SK-N-MC (cell line): ENCODE results near the gene PPP1R3C.

Experiments
- DNase-seq: peaks from one replicate; pipeline ENCODE4 v3.0.0-alpha.2; 2011; ENCODE audit warnings: low read depth, low spot score
- H3K27ac ChIP-seq: fragments of 200-600 bp; sonication (generic); 2 replicates; pipeline ENCODE4 v1.5.1; 2016; ENCODE audit warnings: mixed run types
- H3K36me3 ChIP-seq: fragments of 200-600 bp; sonication (generic); 2 replicates; pipeline ENCODE4 v1.6.1; 2017; ENCODE audit warnings: antibody characterized with exemption, low read length, mixed read lengths; ENCODE audit not compliant: insufficient read depth
- H3K4me3 ChIP-seq: fragments of 200-600 bp; sonication (generic); 2 replicates; pipeline ENCODE4 v1.5.1; 2016
- H3K9ac ChIP-seq: fragments of 200-600 bp; sonication (generic); 2 replicates; pipeline ENCODE4 v1.8.0; 2017; ENCODE audit warnings: mixed run types, mixed read lengths; ENCODE audit not compliant: insufficient read length
- H3K9me3 ChIP-seq: fragments of 200-600 bp; sonication (generic); 2 replicates; pipeline ENCODE4 v1.6.1; 2017; ENCODE audit warnings: low read depth, mild to moderate bottlenecking, antibody characterized with exemption, low read length, moderate library complexity, mixed read lengths
- EZH2 ChIP-seq: fragments of 200-600 bp; sonication (generic); IDR thresholded peaks from one replicate; pipeline ENCODE4 v1.6.1; 2017; ENCODE audit warnings: antibody characterized with exemption
- FOXP2 ChIP-seq: optimal IDR thresholded peaks from 2 replicates; pipeline ENCODE3; 2011; ENCODE audit warnings: mild to moderate bottlenecking, moderate library complexity; ENCODE audit not compliant: insufficient read depth; ENCODE audit errors: extremely low read length, control extremely low read depth
- POLR2AphosphoS5 ChIP-seq: IDR thresholded peaks from 2 replicates; pipeline ENCODE4 v1.6.1; 2012; ENCODE audit warnings: mild to moderate bottlenecking, low read depth, low read length, borderline replicate concordance

Gene PPP1R3C

GRCh38 chr10:91664426-91664825 lies 31.6 kb upstream of the PPP1R3C start:
- Histone ChIP-seq H3K36me3 (no peaks in the 10 kb centered on the region), H3K9ac (no peak overlapping the region), H3K9me3 (no peaks in the 10 kb centered on the region), H3K27ac (no peak overlapping the region), H3K4me3 (no peak overlapping the region)
- no peak for DNase-seq
- TF ChIP-seq FOXP2, result no peak
- no peak for TF ChIP-seq POLR2AphosphoS5
- no peak for TF ChIP-seq EZH2

GRCh38 chr10:91662993-91663392 lies 30.1 kb upstream of the PPP1R3C start:
- Histone ChIP-seq H3K9ac (no peak overlapping the region), H3K27ac (no peak overlapping the region), H3K4me3 (no peak overlapping the region), H3K36me3 (no peaks in the 10 kb centered on the region), H3K9me3 (no peaks in the 10 kb centered on the region)
- TF ChIP-seq POLR2AphosphoS5 (no peak), FOXP2 (no peak), EZH2 (no peak)
- DNase-seq, result no peak

DNA sequence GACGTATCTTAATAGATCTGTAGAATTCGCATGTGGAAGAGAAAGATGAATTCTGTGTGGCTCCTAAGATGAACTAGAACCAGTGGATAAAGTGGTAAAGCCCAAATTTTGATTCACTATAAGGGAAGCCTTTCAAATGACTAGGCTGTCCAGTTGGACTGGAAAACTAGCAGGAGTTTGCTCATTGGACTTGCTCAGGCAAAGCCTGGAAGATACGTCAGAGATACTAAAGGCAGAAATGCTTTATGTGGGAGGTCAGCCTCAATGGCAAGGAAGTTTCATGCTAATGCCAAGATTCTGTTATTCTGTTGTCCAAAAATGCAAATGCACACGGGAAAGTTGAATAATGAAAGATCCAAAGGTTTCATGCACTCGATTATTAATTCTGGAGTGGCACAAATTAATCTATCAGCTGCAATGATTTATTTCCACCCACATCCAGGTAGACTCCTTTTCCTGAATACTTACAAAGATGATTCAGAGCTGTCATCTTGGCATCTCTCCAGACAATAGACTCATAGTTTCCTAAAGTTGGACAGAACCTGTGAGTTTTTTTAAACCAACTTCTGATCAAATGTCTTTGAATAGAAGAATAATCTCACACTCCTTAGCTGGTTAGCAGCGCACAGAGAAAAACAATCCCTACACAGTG lies 20.5 kb upstream of the PPP1R3C start:
- Histone ChIP-seq H3K9ac (no peak overlapping the region), H3K9me3 (no peaks in the 10 kb centered on the region), H3K36me3 (no peaks in the 10 kb centered on the region), H3K4me3 (no peak overlapping the region), H3K27ac (no peak overlapping the region)
- TF ChIP-seq POLR2AphosphoS5, result no peak
- TF ChIP-seq FOXP2, result no peak
- no peak for TF ChIP-seq EZH2
- no peak for DNase-seq

GRCh38 chr10:91652364-91652763 lies 19.5 kb upstream of the PPP1R3C start:
- TF ChIP-seq EZH2, result no peak
- no peaks in the 10 kb centered on the region for H3K36me3 ChIP-seq
- no peaks in the 10 kb centered on the region for H3K9me3 ChIP-seq
- no peak overlapping the region for H3K4me3 ChIP-seq
- no peak overlapping the region for H3K27ac ChIP-seq
- no peak overlapping the region for H3K9ac ChIP-seq
- no peak for DNase-seq

GRCh38 chr10:91643700-91644099 lies 10.8 kb upstream of the PPP1R3C start:
- no peaks in the 10 kb centered on the region for H3K9me3 ChIP-seq
- H3K27ac ChIP-seq, result no peak overlapping the region
- no peak for TF ChIP-seq FOXP2
- H3K9ac ChIP-seq, result no peak overlapping the region
- no peak overlapping the region for H3K4me3 ChIP-seq
- no peaks in the 10 kb centered on the region for H3K36me3 ChIP-seq
- DNase-seq, result no peak

GRCh38 chr10:91642831-91643692 lies 10.2 kb upstream of the PPP1R3C start:
- TF ChIP-seq POLR2AphosphoS5 (no peak), FOXP2 (no peak), EZH2 (no peak)
- no peak overlapping the region for H3K4me3 ChIP-seq
- no peak overlapping the region for H3K9ac ChIP-seq
- no peak for DNase-seq
- no peaks in the 10 kb centered on the region for H3K36me3 ChIP-seq
- no peak overlapping the region for H3K27ac ChIP-seq
- no peaks in the 10 kb centered on the region for H3K9me3 ChIP-seq

GRCh38 chr10:91636892-91637291 lies 4.0 kb upstream of the PPP1R3C start:
- Histone ChIP-seq H3K9me3 (no peaks in the 10 kb centered on the region), H3K36me3 (no peaks in the 10 kb centered on the region), H3K4me3 (peak overlapping the region; percentile 65; the same call in 1 of the 2 replicates), H3K27ac (no peak overlapping the region), H3K9ac (no peak overlapping the region)
- DNase-seq, result no peak
- TF ChIP-seq EZH2, result no peak
- no peak for TF ChIP-seq FOXP2
- no peak for TF ChIP-seq POLR2AphosphoS5

- peak; percentile 60 for DNase-seq
- Histone ChIP-seq H3K9me3 (no peaks in the 10 kb centered on the region), H3K27ac (peak overlapping the region; percentile 42; the same call in 1 of the 2 replicates), H3K4me3 (peak overlapping the region; percentile 65), H3K36me3 (no peaks in the 10 kb centered on the region), H3K9ac (no peak overlapping the region)
- peak; percentile 49; the same call in 1 of the 2 replicates for TF ChIP-seq POLR2AphosphoS5
- TF ChIP-seq FOXP2, result no peak
- no peak for TF ChIP-seq EZH2
Measured at GRCh38 chr10:91635401-91636400, 2.8 kb upstream of the PPP1R3C start.
